ENCODE data around the gene NF1.
"Not testable (repeated sequence)": the region's sequence is repeated elsewhere in the genome, so short reads cannot be mapped to it uniquely, and the experiment has no call there.

- TF ChIP-seq CTCF, POLR2A (IDR thresholded peaks at IDR 0.05): not testable (repeated sequence)
Observed at GRCh38 chr17:31382668-31383275, 288.0 kb downstream of the NF1 start.

Measured in testis (tissue), 2 donors.